ENCODE measurements around the gene KCNA10.

The KCNA10 gene

DNA sequence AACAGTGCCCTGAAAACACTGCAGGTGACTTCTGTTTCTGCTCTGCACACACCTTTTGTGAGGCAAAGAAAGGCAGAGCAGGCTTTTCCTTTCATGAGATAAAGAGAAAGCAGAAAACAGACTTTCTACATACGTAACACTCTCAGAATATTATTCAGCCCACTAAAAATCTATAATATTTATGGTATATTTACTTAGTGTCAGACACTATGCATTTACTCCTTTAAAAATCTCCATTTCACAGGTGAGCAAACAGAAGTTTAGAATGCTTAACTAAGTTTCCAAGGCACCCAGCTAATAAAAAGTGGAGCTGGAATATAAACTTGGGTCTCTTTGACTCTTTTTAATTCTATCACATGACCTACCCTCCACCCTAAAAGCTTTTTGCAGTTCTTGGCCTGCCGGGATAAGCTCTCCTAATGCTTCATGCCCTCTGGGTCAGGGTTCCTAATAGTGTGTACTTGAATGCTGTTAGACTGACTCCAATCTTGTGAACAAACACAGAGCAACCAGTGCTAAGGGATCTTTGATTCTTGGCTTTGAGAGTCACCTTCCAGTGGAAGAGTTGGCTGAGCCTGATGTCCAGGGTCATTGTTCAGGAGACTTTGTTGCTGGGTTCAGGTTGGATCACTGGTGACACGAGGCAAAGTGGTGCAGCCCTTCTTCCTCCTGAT lies 40.9 kb downstream of the KCNA10 start:
- no peak for DNase-seq (ENCODE audit: low read depth)

DNA sequence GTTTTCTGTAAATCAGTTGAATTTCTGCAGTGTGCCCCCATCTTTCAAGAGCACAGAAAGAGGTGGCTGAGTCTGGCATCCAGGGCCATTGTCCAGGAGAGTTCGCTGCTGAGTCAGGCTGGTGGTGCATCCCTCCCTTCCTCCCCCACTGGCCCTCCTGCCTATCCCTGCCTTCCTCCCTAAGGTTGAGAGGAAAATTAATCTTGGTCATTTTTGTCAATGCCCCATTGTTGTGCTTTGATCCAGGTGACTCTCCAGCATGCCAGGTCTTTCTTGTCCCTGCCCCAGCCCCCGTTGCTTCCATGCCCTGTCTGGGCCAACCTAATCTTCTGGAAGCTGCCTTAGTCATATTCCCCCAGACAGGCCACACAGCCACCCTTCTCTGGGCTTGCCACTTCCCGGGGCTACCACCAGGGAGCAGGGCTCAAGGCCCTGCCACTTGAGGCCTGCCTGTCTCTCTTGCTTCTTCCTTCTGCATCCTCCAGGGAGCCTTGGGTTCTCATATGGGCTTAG lies 41.5 kb downstream of the KCNA10 start:
- no peak for DNase-seq (ENCODE audit: low read depth)

DNA sequence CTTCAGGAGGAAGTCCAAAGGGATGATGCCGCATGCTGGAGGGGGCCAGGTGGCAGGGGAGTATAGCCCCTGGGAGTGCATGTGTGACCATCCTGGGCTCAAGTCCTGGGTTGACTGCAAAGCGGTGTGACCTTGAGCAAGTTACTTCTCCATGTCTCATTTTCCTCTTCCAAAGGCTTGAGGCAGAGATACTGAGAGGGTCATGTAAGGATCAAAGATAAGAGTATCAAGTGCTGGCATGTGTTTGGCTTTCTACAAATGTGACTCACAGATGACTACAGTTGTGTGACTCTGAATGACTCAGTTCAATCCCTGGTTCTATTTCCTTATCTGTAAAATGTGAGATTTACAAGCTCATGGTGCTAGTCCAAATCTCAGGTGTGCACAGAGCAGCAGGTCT lies 41.9 kb downstream of the KCNA10 start:
- peak; percentile 84 for DNase-seq (ENCODE audit: low read depth)

DNA sequence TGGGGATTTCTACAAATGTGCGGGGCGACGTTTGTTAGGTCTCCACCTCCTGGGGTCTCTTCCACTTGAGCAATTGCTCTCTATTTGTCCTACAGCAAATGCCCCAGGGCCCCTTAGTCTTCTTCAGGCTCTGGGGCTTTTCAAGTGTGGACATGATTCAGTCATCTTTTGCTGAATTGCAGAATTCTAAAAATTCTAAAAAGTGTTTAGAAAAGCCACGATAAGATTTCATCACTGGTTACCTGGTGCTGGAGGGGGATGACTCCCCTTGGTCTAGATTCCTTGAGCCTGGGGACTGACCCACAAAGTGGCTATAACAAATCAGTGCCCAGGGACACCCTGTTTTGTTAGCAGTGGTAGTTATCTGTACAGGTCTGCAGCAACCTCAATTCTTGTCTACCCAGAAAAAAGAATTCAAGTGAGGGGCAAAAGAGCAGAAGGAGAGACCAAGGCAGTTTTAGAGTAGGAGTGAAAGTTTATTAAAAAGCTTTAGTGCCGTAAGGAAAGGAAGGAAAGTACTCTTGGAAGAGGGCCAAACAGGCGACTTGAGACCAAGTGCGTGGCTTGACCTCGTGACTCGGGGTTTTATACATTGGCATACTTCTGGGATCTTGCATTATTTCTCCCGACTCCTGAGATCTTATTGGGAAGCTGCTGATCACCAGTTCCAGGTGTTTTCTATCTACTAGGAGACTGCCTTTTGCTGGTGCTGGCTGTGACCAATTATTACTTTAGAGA lies 42.8 kb downstream of the KCNA10 start:
- DNase-seq (ENCODE audit: low read depth) = no peak

DNA sequence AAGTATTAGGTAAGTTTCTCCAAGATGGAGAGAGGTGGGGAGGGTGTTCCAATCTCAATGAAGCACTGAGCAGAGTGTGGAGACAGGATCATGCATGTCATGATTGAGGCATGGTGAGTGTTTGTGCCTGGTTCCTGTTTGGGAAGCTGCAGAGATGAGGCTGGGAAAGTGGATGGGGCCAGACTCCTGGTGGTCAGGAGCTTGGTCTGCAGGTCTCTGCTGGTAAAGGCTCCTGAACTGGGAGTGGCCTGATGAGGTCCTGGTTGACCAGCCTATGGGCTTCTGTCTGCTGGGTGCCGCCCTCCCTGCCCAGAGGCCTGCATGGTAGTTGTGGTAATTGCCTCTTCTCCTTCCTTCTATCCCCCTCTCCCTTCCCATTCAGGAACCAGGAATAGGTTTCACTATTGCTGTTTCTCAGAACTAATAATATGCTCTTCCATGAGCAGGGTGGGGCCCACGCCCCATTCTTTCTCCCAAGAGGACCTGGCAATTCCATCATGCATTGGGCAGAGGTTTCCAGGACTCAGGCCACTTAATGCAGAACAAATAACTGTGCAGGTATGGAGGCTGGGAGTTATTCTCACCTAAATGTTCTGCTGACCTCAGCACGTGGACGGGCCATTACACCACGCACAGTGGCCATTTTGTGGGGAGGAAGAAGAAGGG lies 43.5 kb downstream of the KCNA10 start:
- DNase-seq (ENCODE audit: low read depth) = peak; percentile 22

DNA sequence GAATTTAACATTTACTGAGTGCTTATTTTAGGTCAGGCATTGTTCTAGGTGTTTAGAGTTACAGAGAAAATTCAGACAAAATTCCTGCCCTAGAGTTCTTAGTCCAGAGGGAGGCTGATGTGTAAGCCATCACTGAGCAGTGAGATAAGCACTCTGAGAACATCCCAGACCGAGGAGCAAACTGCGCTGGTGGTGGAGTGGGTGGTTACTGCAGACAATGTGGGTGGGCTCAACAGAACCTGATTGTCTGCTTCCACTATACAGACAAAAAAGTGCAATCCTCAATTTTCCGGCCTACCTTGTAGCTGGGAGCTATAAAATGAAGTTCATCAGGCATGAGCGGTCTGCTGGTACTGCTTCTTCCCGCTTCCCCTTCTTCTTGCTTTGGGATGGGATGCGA lies 44.5 kb downstream of the KCNA10 start:
- no peak for DNase-seq (ENCODE audit: low read depth)

DNA sequence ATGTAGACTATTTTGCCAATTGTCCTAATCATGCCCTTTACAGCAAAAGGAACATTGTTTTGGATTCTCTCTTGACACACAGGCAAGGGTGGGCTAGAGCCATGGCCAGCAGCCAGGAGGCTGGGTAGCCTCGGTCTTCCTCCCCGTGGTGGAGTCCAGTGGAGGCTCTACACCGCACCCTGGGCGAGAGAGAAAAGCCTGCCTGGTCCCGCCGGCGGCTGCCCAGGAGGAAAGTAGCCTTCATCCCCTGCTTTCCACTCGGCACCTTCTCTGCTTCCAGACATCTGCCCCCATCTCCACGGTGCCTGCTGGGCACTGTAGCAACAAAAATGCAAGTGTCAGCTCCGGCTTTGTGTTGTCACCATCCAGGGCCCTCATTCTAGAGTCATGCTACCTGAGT lies 46.4 kb downstream of the KCNA10 start:
- no peak for DNase-seq (ENCODE audit: low read depth)

DNA sequence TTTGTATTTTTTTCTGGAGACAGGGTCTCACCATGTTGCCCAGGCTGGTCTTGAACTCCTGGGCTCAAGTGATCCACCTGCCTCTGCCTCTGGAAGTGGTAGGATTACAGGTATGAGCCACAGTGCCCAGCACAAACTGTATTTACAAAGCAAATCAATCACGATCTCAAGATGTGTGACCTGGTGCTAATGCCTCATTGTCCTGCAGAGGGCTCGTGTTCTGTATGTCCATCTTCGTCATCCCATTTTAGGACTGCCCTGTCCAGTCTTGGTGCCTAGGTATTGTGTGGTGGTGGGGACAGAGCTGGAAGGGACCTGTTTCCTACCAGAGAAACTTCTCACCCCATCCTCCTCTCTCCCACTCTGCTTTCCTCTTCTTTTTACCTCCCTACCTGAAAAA lies 47.8 kb downstream of the KCNA10 start:
- peak; percentile 28 for DNase-seq (ENCODE audit: low read depth)

Measured in ELR (cell line).